Skeletal muscle tissue (tissue), 4 donors: ENCODE measurements around the gene CD68. TPM values are rescaled to one million over a fixed set of nuclear protein-coding genes. Genes with fewer than 3 reads are reported as not detected.
A peak's percentile ranks its signal among the peaks of the same experiment; 100 is the strongest.
"Not testable (repeated sequence)": the region's sequence is repeated elsewhere in the genome, so short reads cannot be mapped to it uniquely, and the experiment has no call there.

ENCODE experiments used
- H3K27ac ChIP-seq: one replicate; pipeline ENCODE4 v1.7.0; 2013; ENCODE audit warnings: mild to moderate bottlenecking, low read depth, low read length, inconsistent platforms
- H3K27me3 ChIP-seq, 3 donors: one replicate each; pipeline ENCODE4 v1.7.0; 2013; ENCODE audit warnings: low read length in 3 of 3; ENCODE audit not compliant: control insufficient read depth in 3 of 3, insufficient read depth in 3 of 3
- H3K36me3 ChIP-seq, 3 donors: one replicate each; pipeline ENCODE4 v1.7.0; 2013; ENCODE audit warnings: low read length in 3 of 3; ENCODE audit not compliant: control insufficient read depth in 3 of 3, insufficient read depth in 3 of 3
- H3K4me1 ChIP-seq, 3 donors: one replicate each; pipeline ENCODE4 v1.7.0; 2013; ENCODE audit warnings: low read length in 3 of 3, mild to moderate bottlenecking in 3 of 3; ENCODE audit not compliant: control insufficient read depth in 3 of 3, insufficient read depth in 3 of 3
- H3K4me3 ChIP-seq, 3 donors: one replicate each; pipeline ENCODE4 v1.7.0; 2013; ENCODE audit warnings: low read length in 3 of 3
- H3K9ac ChIP-seq, 3 donors: one replicate each; pipeline ENCODE4 v1.7.0; 2013; ENCODE audit warnings: low read length in 3 of 3, mild to moderate bottlenecking in 3 of 3, moderate library complexity in 2 of 3, low read depth in 1 of 3
- H3K9me3 ChIP-seq, 3 donors: one replicate each; pipeline ENCODE4 v1.7.0; 2013; ENCODE audit warnings: low read length in 3 of 3; ENCODE audit not compliant: control insufficient read depth in 3 of 3
- total RNA-seq: library from RNA; depleted of rRNA; stranded (reverse); fragments of >200 nt; gene quantifications from one replicate; pipeline ENCODE4 v1.2.3, GENCODE V29; 2014
- donor health status: Osteomylitis.

CD68 gene
- total RNA-seq, 1 donor from 2014 or later = 4.2 TPM

- peaks cover 11 to 30% (median 22%) of the 10 kb centered on the region in 3 donors for H3K4me1 ChIP-seq
- H3K36me3 ChIP-seq = peaks cover 44 to 57% (median 53%) of the 10 kb centered on the region in 3 donors
- peak within 1 kb of the TSS; percentile 47 for H3K27ac ChIP-seq
- H3K27me3 ChIP-seq = no peaks in the 10 kb centered on the region
- H3K4me3 ChIP-seq = peak within 1 kb of the TSS; percentile 46 to 67 (median 54)
- no peaks in the 10 kb centered on the region for H3K9me3 ChIP-seq
- H3K9ac ChIP-seq = peak within 1 kb of the TSS; percentile 58 to 79 (median 77)
These were observed 10.7 kb downstream of the CD68 start, which contains the start of gene SOX15 for GRCh38 chr17:7589891-7590691. Gene SOX15 (minus strand): TSS chr17:7590094. CDS start chr17:7589676, 418 bp downstream.

GRCh38 chr17:7590743-7591142, 11.3 kb downstream of the CD68 start:
- peak overlapping the region; percentile 28 for H3K27ac ChIP-seq

GRCh38 chr17:7591596-7591995, 12.2 kb downstream of the CD68 start:
- Histone ChIP-seq H3K9ac (no peak overlapping the region), H3K36me3 (peaks cover 57 to 68% (median 66%) of the 10 kb centered on the region in 3 donors)

More at GRCh38 chr17:7590743-7591142, 11.3 kb downstream of the CD68 start:
- no peak overlapping the region for H3K4me3 ChIP-seq
- peaks cover 51 to 64% (median 60%) of the 10 kb centered on the region in 3 donors for H3K36me3 ChIP-seq
- no peaks in the 10 kb centered on the region for H3K27me3 ChIP-seq
- H3K9ac ChIP-seq = peak overlapping the region in 1 of 3 donors; percentile 3
- H3K4me1 ChIP-seq = peaks cover 7 to 24% (median 22%) of the 10 kb centered on the region in 3 donors
- H3K9me3 ChIP-seq = no peaks in the 10 kb centered on the region

GRCh38 chr17:7592422-7593021, 13.1 kb downstream of the CD68 start:
- Histone ChIP-seq H3K9me3 (no peaks in the 10 kb centered on the region), H3K4me1 (peaks cover 7 to 22% (median 19%) of the 10 kb centered on the region in 3 donors), H3K27me3 (no peaks in the 10 kb centered on the region), H3K27ac (no peak overlapping the region), H3K4me3 (no peak overlapping the region), H3K9ac (no peak overlapping the region), H3K36me3 (peaks cover 59 to 66% (median 60%) of the 10 kb centered on the region in 3 donors)

More at GRCh38 chr17:7591596-7591995, 12.2 kb downstream of the CD68 start:
- Histone ChIP-seq H3K4me1 (peaks cover 7 to 22% (median 22%) of the 10 kb centered on the region in 3 donors), H3K27me3 (no peaks in the 10 kb centered on the region), H3K9me3 (no peaks in the 10 kb centered on the region), H3K27ac (no peak overlapping the region), H3K4me3 (no peak overlapping the region)

- no peak overlapping the region for H3K27ac ChIP-seq
- H3K4me1 ChIP-seq = peaks cover 7 to 22% (median 18%) of the 10 kb centered on the region in 3 donors
- H3K36me3 ChIP-seq = peaks cover 57 to 62% (median 58%) of the 10 kb centered on the region in 3 donors
- no peaks in the 10 kb centered on the region for H3K27me3 ChIP-seq
- no peak overlapping the region for H3K9ac ChIP-seq
- H3K4me3 ChIP-seq = no peak overlapping the region
- H3K9me3 ChIP-seq = no peaks in the 10 kb centered on the region
These were observed 13.9 kb downstream of the CD68 start for GRCh38 chr17:7593296-7593695.

- not testable (repeated sequence) for H3K9ac ChIP-seq, H3K4me3 ChIP-seq, H3K27ac ChIP-seq, H3K4me1 ChIP-seq, H3K27me3 ChIP-seq, H3K9me3 ChIP-seq
- H3K36me3 ChIP-seq = peaks cover 69 to 82% (median 74%) of the 10 kb centered on the region in 3 donors
These were observed 18.1 kb downstream of the CD68 start for GRCh38 chr17:7597561-7597960.

GRCh38 chr17:7606280-7606679, 26.8 kb downstream of the CD68 start:
- Histone ChIP-seq H3K9me3 (no peaks in the 10 kb centered on the region), H3K4me3 (no peak overlapping the region), H3K36me3 (peaks cover 20 to 37% (median 28%) of the 10 kb centered on the region in 3 donors), H3K27me3 (no peaks in the 10 kb centered on the region), H3K9ac (peak overlapping the region in 2 of 3 donors; percentile 47 to 68), H3K27ac (peak overlapping the region; percentile 88), H3K4me1 (peaks cover 11 to 14% (median 11%) of the 10 kb centered on the region in 3 donors)

GRCh38 chr17:7610641-7611040, 31.2 kb downstream of the CD68 start:
- H3K4me3 ChIP-seq = no peak overlapping the region
- no peak overlapping the region for H3K9ac ChIP-seq
- H3K36me3 ChIP-seq = peaks cover 0 to 7% (median 2%) of the 10 kb centered on the region in 3 donors
- no peaks in the 10 kb centered on the region for H3K9me3 ChIP-seq
- H3K27ac ChIP-seq = no peak overlapping the region
- peaks cover 34 to 37% (median 35%) of the 10 kb centered on the region in 3 donors for H3K4me1 ChIP-seq
- H3K27me3 ChIP-seq = no peaks in the 10 kb centered on the region

GRCh38 chr17:7611635-7612293, 32.3 kb downstream of the CD68 start:
- Histone ChIP-seq H3K9ac (peak overlapping the region in 1 of 3 donors; percentile 14), H3K27me3 (no peaks in the 10 kb centered on the region), H3K27ac (peak overlapping the region; percentile 6), H3K36me3 (peaks cover 0 to 5% (median 2%) of the 10 kb centered on the region in 3 donors), H3K9me3 (no peaks in the 10 kb centered on the region), H3K4me1 (peaks cover 26 to 31% (median 27%) of the 10 kb centered on the region in 3 donors), H3K4me3 (peak overlapping the region in 1 of 3 donors; percentile 11)
